ENCODE data around the gene CPNE4.

Gene CPNE4

DNA sequence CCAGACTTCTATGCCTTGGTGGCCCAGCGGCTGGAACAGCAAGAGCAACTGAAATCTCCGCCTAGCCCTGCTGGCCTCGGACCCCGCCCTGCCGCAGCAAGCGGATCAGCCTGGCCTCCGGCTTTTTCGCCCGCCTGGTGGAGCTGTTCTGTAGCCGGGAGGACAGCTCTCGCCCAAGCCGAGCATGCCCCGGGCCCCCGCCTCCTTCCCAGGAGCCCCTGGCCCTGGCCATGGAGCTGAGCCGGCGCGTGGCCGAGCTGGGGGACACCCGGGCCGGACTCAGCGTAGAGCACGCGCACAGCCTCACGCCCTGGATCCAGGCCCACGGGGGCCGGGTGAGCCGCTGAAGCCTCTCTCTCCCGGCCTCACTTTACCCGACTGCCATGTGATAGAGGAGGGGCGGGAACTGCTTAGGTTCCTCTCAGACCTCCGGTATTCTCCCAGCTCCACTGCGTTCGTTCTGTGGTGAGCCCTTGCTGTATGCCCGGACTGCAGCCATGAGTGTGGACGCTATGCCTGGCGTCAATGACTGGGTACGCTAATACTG is 507.9 kb downstream of the CPNE4 start:
- in situ Hi-C loops (cut with HindIII; ENCODE audit: low sequenced_read_pairs): no loop called here
- peak overlapping the region; percentile 26 for H3K4me3 ChIP-seq (ENCODE audit: low read depth, low read length)
- TF ChIP-seq, protein P1, sequence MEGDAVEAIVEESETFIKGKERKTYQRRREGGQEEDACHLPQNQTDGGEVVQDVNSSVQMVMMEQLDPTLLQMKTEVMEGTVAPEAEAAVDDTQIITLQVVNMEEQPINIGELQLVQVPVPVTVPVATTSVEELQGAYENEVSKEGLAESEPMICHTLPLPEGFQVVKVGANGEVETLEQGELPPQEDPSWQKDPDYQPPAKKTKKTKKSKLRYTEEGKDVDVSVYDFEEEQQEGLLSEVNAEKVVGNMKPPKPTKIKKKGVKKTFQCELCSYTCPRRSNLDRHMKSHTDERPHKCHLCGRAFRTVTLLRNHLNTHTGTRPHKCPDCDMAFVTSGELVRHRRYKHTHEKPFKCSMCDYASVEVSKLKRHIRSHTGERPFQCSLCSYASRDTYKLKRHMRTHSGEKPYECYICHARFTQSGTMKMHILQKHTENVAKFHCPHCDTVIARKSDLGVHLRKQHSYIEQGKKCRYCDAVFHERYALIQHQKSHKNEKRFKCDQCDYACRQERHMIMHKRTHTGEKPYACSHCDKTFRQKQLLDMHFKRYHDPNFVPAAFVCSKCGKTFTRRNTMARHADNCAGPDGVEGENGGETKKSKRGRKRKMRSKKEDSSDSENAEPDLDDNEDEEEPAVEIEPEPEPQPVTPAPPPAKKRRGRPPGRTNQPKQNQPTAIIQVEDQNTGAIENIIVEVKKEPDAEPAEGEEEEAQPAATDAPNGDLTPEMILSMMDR (IDR thresholded peaks at IDR 0.05; ENCODE audit: low read depth, low read length): peak; percentile 72
- peak; percentile 55 for DNase-seq (ENCODE audit: low read depth, low spot score)

DNA sequence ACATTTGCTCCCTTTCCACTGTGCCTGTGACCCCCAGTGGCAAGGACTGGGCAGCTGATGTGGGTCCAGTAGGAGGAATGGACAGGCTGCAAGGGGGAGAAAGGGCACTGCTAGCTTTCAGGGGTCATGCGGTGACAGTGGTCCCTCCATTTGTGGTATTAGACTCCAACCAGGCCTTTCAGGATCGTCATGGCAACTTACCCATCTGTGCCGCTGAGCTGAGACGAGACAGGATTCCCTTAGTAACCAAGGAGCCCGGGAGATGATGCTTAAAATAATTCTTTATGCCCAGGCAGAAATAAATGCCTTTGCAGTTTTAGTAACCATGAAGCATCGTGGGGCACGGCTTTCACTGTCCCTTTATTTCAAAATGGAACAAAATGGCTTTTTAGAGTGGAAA is 516.1 kb downstream of the CPNE4 start:
- TF ChIP-seq, protein P1 (IDR thresholded peaks at IDR 0.05; ENCODE audit: low read depth, low read length): no peak
- in situ Hi-C loops (cut with HindIII; ENCODE audit: low sequenced_read_pairs): no loop called here

DNA sequence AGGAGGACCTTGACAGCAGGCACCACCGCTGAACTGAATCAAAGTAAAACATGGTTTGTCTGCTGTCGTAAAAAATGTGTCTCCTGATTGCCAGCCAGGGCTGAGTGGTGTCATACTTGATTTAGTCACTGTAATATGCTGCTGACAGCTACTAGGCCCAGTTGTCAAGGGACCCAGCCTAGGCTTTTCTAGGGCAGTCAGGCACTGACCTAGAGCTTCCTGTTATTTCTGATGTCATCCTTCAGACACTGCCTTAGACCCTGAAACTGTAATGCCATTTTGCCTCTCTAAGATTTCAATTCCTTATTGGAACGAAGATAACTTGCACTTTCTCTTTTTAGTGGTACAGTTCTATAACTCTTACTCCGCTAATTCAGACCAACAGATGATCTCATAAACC is 529.4 kb downstream of the CPNE4 start:
- TF ChIP-seq, protein P1 (IDR thresholded peaks at IDR 0.05; ENCODE audit: low read depth, low read length): no peak
- in situ Hi-C loops (cut with HindIII; ENCODE audit: low sequenced_read_pairs): no loop called here
- no peak overlapping the region for H3K4me3 ChIP-seq (ENCODE audit: low read depth, low read length)
- DNase-seq (ENCODE audit: low read depth, low spot score): no peak

More for the DNA sequence above, 516.1 kb downstream of the CPNE4 start:
- DNase-seq (ENCODE audit: low read depth, low spot score): no peak
- H3K4me3 ChIP-seq (ENCODE audit: low read depth, low read length): no peak overlapping the region

DNA sequence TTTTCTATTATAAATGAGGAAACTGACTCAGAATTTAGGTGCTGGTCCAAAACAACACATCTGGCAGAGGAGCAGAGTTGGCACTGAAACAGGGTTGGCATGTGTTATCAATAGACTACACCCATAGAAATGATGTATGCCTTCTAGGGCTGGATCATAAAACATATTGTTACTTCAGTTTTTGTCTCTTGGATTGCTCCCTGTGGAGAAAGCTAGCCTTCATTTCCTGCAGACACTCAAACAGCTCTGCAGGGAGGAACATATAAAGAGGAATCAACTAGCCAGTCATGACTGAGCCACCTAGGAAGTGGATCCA is 531.5 kb downstream of the CPNE4 start:
- in situ Hi-C loops (cut with HindIII; ENCODE audit: low sequenced_read_pairs): no loop called here
- H3K4me3 ChIP-seq (ENCODE audit: low read depth, low read length): peak overlapping the region; percentile 95
- TF ChIP-seq, protein P1 (IDR thresholded peaks at IDR 0.05; ENCODE audit: low read depth, low read length): no peak
- DNase-seq (ENCODE audit: low read depth, low spot score): no peak

DNA sequence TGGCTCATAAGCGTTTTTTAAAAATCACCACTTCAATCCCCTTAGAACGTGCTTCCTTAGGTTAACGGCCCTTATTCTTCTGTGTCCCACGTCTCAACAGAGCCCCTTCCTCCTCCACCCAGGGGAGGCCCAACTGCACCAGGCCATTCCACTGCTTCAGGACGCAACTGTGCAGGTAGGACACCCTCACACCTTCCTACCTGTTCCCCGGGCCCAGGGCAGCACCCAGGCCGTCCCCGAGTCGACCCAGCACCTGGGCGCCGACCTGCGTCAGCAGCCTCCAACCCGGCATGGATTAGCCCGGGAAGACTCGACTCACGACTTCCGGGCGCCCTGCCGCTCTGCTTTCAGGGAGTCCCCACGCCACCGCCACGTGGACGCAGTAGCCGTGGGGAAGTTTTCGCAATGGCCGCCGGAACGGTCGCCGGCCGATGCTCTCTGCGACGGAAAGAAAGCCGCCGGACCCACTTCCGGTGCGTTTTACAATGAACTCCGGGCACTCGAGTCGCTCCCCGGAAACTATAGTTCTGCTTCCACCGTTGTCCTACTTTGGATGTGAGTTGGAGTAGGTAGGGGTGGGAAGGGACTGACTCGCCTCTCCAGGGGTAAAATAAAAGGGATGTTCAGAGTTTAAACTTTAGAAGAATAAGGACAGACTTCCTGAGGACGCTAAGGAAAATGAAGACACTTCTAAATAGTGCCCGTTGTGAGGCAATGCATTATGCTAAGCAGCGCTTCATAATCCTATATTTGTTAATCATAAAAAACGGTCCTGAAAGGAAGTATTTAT is 532.1 kb downstream of the CPNE4 start, which contains the start of gene MRPL3:
MRPL3 (minus strand) TSS at position 442 of the 790 bp plus-strand sequence; CDS start at position 292, 150 bp downstream.
- H3K4me3 ChIP-seq (ENCODE audit: low read depth, low read length): peak within 1 kb of the TSS; percentile 95
- DNase-seq (ENCODE audit: low read depth, low spot score): peak; percentile 90
- in situ Hi-C loops (cut with HindIII; ENCODE audit: low sequenced_read_pairs): no loop called here
- TF ChIP-seq, protein P1 (IDR thresholded peaks at IDR 0.05; ENCODE audit: low read depth, low read length): no peak

DNA sequence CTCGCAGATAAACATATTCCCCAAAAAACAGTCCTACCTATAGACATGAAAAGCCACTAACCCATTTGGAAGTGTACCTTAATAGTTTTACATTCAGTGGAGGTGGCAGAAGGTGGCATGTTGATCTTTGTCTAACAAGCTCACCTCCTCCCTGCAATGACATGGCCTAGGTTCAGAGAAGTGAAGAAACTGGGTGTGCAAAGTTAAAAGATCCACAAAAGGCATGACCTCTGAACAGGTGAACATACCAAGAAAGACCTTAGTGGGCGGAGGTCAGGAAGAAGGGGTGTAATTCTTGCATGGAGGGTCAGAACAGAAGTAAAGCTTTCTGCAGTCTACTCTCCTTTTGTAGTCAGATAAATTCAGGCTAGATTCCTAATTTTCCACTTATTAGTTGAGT is 532.9 kb downstream of the CPNE4 start:
- peak overlapping the region; percentile 95 for H3K4me3 ChIP-seq (ENCODE audit: low read depth, low read length)
- DNase-seq (ENCODE audit: low read depth, low spot score): no peak
- in situ Hi-C loops (cut with HindIII; ENCODE audit: low sequenced_read_pairs): no loop called here
- TF ChIP-seq, protein P1 (IDR thresholded peaks at IDR 0.05; ENCODE audit: low read depth, low read length): no peak

All from astrocyte of the spinal cord (primary cell).